Breast epithelium (tissue), 3 donors: ENCODE data around the gene HLA-DQA1.

Experiments used
- CTCF ChIP-seq, 3 donors: fragments of 450-650 bp; IDR thresholded peaks; one replicate each; pipeline ENCODE4 v1.5.1; 2016 to 2017; ENCODE audit warnings: antibody characterized with exemption in 3 of 3, mild to moderate bottlenecking in 3 of 3, moderate library complexity in 3 of 3
- POLR2AphosphoS5 ChIP-seq, 3 donors: sonication (generic); formaldehyde crosslinking; IDR thresholded peaks; one replicate each; pipeline ENCODE4 v1.6.1; 2017; ENCODE audit warnings: antibody characterized with exemption in 3 of 3

GRCh38 chr6:32658268-32658897, 21.2 kb downstream of the HLA-DQA1 start:
- TF ChIP-seq POLR2AphosphoS5 (IDR thresholded peaks at IDR 0.05) (no peak), CTCF (IDR thresholded peaks at IDR 0.05) (no peak)
